Stomach (tissue), 4 donors: ENCODE measurements around the gene MREG.

ENCODE experiments used
- EP300 ChIP-seq: sonication (generic); formaldehyde crosslinking; IDR thresholded peaks from one replicate; pipeline ENCODE4 v1.6.1; 2017; ENCODE audit warnings: antibody characterized with exemption
- POLR2AphosphoS5 ChIP-seq, 3 donors: sonication (generic); formaldehyde crosslinking; IDR thresholded peaks; one replicate each; pipeline ENCODE4 v1.6.1; 2016; ENCODE audit warnings: antibody characterized with exemption in 3 of 3
- TF ChIP-seq, protein P1 (sequence below), 7 experiments: fragments of 450-650 bp in 4 of 7; fragments of 200-600 bp in 3 of 7; sonication (generic) in 3 of 7; IDR thresholded peaks; one replicate each; pipeline ENCODE4 v1.5.1; 2016 to 2019; ENCODE audit warnings: antibody characterized with exemption in 7 of 7, control low read depth in 2 of 7, mild to moderate bottlenecking in 1 of 7

GRCh38 chr2:215904101-215904500 is 109.2 kb downstream of the MREG start:
- TF ChIP-seq, protein P1, sequence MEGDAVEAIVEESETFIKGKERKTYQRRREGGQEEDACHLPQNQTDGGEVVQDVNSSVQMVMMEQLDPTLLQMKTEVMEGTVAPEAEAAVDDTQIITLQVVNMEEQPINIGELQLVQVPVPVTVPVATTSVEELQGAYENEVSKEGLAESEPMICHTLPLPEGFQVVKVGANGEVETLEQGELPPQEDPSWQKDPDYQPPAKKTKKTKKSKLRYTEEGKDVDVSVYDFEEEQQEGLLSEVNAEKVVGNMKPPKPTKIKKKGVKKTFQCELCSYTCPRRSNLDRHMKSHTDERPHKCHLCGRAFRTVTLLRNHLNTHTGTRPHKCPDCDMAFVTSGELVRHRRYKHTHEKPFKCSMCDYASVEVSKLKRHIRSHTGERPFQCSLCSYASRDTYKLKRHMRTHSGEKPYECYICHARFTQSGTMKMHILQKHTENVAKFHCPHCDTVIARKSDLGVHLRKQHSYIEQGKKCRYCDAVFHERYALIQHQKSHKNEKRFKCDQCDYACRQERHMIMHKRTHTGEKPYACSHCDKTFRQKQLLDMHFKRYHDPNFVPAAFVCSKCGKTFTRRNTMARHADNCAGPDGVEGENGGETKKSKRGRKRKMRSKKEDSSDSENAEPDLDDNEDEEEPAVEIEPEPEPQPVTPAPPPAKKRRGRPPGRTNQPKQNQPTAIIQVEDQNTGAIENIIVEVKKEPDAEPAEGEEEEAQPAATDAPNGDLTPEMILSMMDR (IDR thresholded peaks at IDR 0.05), result no peak
- TF ChIP-seq EP300 (no peak), POLR2AphosphoS5 (IDR thresholded peaks at IDR 0.05) (no peak)
